Stimulated activated CD8-positive, alpha-beta memory T cell treated with anti-CD3 and anti-CD28 coated beads, Interleukin-12 subunit alpha, Interleukin-12 subunit beta, amount 100 ng/mL, for 1 hour (primary cell): ENCODE data around the gene TOE1.

Experiments
- DNase-seq: peaks from one replicate; pipeline ENCODE4 v3.0.0-alpha.2; 2020; ENCODE audit warnings: low read depth

Gene TOE1

DNA sequence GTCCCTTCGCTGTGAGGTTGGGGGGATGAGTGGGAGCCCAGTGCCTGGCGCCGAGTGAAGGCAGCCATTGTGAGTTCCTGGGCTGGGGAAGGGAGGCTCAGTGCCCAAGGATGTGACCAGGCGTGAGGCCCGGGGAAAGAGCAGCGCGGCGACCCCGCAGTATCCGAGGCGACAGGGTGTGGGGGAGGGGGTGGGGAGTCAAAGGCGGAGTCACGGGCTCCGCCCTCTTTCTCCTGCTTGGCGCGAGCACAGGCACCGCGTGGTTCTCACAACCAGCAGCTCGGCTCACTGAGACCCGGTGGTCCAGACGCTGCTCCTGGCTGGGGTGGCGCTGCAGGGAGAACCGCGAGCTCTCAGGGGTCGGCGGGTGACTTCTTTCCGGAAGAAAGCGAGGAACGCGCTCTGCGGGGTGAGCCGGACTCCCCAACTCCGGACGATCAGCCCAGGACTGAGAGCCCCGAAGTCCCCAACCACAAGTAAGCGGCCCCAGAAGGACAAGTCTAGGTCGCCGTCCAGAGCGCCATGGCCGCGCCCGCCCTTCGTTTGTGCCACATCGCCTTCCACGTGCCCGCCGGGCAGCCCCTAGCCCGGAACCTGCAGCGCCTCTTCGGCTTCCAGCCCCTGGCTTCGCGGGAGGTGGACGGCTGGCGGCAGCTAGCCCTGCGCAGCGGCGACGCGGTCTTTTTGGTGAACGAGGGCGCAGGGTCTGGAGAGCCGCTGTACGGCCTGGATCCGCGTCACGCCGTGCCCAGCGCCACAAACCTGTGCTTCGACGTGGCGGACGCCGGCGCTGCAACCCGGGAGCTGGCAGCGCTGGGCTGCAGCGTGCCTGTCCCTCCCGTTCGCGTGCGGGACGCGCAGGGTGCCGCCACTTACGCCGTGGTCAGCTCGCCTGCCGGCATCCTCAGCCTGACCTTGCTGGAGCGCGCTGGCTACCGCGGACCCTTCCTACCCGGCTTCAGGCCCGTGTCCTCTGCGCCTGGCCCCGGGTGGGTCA, 13.0 kb upstream of the TOE1 start, which contains the start of gene HPDL:
HPDL (plus strand) TSS at position 269 of the 997 bp plus-strand sequence; CDS start at position 523, 254 bp downstream.
- peak; percentile 28 for DNase-seq

DNA sequence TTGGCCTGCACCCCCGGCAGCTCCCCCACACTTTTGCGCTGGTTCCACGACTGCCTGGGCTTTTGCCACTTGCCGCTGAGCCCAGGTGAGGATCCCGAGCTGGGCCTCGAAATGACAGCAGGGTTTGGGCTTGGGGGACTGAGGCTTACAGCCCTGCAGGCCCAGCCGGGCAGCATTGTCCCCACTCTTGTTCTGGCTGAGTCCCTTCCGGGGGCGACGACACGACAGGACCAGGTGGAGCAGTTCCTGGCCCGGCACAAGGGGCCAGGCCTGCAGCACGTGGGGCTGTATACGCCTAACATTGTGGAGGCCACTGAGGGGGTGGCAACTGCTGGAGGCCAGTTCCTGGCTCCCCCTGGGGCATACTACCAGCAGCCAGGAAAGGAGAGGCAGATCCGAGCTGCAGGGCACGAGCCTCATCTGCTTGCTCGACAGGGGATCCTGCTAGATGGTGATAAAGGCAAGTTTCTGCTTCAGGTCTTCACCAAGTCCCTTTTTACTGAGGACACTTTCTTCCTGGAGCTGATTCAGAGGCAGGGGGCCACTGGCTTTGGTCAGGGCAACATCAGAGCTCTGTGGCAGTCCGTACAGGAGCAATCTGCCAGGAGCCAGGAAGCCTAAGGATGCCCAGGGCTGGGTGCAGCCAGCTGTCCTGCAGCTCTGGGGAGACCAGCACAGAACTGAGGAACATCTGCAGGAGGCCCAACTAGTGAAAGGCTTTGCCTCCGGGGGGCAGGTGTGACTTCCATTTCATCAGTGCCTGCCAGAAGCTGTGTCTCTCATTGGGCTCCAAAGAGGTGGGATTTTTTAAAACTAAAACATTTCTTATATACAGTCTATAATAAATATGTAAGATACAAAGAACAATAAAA, 12.1 kb upstream of the TOE1 start:
- no peak for DNase-seq

- DNase-seq: no peak
These were observed 11.3 kb upstream of the TOE1 start for GRCh38 chr1:45328680-45329079.

GRCh38 chr1:45329445-45329844, 10.5 kb upstream of the TOE1 start:
- no peak for DNase-seq

DNA sequence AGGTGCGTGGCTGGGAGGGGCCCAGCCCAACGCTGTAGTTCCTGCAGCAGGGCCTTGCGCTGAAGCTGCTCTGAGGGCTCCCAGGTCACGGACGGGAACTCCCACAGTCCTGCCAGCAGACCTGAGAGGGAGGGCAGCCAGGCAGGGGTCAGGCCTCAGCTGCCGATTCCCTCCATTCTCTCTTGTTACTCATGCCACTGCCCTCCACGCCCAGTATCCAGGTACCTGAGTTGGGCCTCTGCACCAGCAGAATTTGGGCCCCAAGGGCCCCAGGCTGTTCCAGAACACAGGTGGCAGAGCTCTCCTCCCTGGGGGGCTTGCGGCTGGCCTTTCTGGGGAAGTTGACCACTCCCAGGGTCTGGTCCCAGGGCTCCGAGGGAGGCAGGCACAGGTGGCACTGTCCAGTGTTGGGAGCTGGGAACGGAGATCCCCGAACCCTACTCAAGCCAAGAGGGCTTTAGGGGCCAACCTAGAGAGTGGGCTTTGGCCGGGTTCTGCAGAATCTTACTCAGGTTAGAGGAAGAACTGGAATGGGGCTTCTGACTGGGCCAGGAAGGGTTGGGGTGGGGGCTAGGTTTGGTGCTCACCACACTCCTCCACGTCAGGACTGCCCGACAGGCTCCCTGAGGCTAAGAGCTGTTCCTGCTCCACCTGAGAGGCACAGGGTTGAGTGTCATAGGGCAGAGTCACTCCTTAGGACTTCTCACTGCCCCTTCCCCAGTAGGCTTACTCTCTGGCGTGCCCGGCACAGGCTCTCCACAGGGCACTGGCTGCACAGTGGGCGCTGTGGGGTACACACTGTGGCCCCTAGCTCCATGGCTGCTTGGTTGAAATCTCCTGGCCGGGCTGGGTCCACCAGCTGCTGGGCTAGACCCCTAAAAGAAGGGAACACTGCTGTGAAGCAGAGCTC, 8.3 kb upstream of the TOE1 start:
- no peak for DNase-seq

- DNase-seq: no peak
These were observed 7.6 kb upstream of the TOE1 start for GRCh38 chr1:45332346-45332720.

- no peak for DNase-seq
These were observed 5.4 kb upstream of the TOE1 start for GRCh38 chr1:45334308-45335245.

- DNase-seq: no peak
These were observed 4.1 kb upstream of the TOE1 start for GRCh38 chr1:45335855-45336324.

GRCh38 chr1:45337630-45338325, 2.2 kb upstream of the TOE1 start:
- DNase-seq: no peak

GRCh38 chr1:45340816-45341466, 971 bp downstream of the TOE1 start:
- DNase-seq: no peak

DNA sequence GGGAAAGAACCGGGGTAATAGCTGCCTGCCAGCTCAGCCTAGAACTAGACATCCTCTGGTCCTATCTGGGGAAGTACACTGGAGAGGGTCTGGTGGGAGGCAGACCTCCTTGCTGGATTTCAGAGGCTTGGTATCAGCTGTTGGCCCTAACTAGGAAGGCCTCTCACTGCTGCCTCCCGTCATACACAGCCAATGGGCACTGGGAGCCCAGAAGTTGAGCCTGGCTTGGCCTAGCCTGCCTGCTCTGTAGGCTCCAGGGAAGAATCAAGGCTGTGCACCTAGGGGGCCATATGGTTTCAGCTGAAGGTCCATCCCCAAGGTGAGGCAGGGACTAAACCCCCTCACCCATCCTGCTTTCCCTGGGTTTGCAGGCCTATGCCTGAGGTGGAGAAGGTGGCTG, 4.5 kb downstream of the TOE1 start:
- no peak for DNase-seq

DNA sequence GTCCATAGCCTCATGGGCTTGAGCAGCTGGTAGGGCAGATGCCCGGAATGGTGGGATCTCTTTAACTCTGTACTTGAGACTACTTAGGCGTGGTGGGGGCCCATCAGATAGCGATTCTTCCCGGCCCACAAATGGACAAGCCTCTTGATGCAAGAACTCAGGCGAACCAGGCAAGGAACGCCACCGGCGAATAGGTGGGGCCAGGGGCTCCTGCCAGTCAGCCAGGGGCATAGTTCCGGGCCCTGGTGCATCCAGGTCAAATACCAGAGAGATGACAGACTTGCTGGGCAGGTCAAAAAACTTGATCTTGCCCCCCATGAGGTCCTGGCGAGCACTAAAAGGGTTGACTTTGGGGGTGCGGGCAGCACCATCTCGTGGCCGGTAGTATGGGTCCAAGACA, 5.0 kb downstream of the TOE1 start:
- no peak for DNase-seq

DNA sequence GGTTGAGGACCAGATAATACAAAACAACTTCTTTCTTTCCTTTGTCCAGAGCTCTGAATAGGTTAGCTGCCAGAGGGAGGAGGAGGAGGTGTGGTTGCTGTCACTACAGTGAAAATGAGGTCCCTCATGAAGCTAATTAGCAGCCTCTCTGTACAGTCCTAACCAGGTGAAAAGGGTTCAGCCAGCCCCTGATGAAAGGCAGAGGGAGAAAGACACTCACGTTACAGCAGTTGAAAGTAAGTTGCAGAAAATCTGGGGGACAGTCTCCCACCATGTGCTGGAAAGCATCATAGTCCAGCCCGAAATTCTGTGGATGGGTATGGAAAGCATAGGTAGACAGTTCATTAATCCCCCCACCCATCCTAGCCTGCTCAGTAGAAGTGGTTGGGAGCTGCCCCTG, 6.5 kb downstream of the TOE1 start:
- no peak for DNase-seq

DNA sequence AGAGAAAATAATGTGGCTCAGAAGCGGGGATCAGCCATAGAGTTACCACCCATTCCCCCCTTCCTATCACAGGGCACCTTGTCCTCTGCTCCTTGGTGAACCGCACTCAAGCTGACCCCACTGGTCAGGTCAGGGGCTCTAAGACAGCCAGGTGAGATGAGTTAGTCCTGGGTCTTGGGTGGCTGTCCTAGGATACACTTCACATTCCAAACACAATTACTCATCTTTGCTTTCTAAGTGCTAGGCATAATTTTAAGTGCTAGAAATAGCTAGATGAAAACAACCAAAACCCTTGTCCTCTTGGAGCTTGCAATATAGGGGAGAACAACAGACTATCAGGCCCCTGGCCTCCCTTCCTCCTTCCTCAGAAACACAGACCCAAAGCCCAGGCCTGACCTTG, 8.1 kb downstream of the TOE1 start:
- no peak for DNase-seq

GRCh38 chr1:45348609-45348965, 8.6 kb downstream of the TOE1 start:
- no peak for DNase-seq

DNA sequence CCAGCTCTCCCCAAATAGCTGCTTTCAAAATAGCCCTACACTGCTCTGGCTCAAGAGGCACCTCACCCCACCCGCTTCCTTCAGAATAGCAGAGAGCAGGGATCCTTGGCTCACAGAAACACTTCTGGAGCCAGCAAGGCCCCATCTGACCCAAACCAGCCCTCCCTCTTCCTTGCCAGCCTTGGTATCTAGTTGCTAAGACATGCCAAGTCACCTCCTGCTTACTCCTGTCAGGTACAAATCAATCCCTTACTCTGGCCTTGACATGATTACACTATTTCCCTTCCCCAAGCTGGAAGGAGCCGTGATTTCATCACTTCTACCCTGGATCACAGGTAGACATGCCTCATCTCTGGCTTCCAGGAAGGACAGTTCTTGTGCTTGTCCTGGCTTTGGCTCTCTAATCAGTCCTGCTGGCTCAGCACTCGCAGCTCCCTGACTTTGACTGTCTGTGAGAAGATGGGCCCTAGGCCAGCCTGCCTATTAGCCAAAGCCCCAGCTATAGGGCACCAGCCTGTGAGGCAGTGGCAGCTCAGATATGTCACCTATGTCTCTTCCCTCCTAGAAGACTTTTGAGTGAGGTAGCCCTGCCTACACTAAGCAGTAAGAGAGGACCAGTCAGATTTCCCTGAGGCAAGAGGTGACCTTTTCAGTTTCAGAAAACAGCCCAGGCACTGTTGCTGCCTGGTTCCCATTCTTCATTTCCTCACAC, 9.2 kb downstream of the TOE1 start:
- no peak for DNase-seq

- DNase-seq: no peak
These were observed 11.5 kb downstream of the TOE1 start for GRCh38 chr1:45351508-45351907.

GRCh38 chr1:45353685-45354084, 13.7 kb downstream of the TOE1 start:
- DNase-seq: no peak

DNA sequence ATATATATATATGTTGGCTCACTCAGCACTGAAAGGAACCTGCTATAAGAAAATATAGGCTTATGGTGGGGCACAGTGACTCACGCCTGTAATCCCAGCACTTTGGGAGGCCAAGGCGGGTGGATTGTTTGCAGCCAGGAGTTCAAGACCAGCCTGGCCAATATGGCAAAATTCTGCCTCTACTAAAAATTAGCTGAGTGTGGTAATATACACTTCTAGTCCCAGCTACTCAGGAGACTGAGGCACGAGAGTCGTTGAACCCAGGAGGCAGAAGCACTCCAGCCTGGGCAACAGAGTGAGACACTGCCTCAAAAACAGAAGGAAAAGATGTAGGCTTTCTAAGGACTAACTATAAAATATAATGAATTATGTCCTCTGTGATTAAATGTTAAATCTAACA, 14.9 kb downstream of the TOE1 start:
- DNase-seq: no peak
